ENCODE data around the gene RBM17.
"Not testable (repeated sequence)": the region's sequence is repeated elsewhere in the genome, so short reads cannot be mapped to it uniquely, and the experiment has no call there.

The RBM17 gene

GRCh38 chr10:6082496-6083395 lies 6.1 kb upstream of the RBM17 start:
- DNase-seq = no peak

- no peak for DNase-seq
Observed at GRCh38 chr10:6083523-6084475, 5.0 kb upstream of the RBM17 start.

DNA sequence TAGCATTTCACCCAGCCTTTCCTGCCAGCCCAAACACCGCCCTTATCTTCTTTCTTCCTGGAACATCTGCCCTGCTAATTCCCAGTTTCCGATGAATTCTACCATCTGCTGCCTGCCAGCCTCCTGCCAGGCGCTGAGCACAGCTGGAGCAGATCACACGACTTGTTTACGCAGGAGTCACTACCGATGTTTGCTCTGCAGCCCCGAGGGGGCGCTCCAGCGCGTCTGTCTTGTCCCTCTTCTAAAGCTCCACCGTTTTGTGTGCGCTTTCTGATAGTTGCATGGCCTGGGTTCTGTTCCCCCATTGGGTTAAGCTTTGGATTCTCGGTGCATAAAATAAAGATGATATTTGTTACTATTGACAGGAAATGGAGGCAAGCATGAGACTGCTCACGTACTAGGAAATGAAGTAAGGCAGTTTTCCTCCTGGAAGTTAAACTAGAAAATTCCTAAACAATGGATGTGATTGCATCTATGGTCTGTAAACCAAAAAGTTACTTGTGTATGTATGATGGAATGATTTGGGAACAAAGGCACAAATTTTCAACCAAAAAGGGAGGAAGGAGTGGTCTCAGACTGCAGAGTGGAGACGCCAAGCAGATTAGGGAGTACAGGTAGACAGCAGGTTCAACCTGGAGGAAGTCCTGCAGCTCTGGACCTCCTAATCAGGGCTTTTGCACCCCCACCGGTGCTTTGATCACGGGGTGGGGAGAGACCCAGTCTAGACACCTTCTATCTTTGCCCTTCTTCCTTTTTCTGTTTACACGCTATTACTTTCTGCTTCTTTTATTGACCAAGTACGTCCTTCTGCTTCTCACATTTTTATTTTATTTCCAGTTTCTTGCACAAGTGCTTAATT lies 2.2 kb upstream of the RBM17 start:
- DNase-seq = peak; percentile 90

GRCh38 chr10:6089334-6090219 lies 743 bp downstream of the RBM17 start:
- no peak for DNase-seq

DNA sequence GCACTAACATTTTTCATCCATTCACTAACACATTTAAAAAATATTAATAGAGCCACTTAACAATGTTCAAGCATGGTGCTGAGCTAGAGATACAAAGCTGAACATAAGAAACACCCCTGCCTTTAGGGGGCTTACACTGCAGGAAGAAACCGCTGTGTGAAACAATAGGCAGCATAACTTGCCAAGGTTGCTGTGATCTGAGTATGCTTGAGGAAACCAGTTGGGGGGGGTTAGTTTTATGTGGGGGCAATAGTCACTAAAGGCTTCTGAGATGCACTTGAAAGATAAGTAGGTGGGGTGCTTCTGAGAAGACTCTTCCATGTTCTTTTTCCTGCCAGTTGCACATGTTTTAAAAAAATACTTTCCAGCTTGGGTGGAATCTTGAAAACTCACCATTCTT lies 2.8 kb downstream of the RBM17 start:
- DNase-seq = no peak

DNA sequence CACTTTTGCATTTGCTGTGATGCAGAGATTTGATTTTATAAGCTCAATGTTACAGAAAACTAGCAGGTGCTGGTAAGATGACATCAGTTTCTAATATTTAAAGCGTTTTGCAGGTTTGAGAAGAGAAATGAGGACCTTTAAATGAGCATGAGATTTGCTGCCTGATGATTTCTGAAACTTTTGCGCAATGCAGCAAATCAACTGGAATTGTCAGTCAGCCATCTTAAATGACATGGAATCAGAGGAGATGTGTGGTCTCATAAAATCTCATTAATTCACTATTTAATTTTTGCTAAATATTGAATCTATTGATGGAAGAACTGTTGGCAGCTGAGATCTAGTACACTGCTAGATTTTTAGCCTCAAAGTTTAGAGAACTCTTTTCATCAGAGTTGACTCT lies 3.9 kb downstream of the RBM17 start:
- DNase-seq = no peak

DNA sequence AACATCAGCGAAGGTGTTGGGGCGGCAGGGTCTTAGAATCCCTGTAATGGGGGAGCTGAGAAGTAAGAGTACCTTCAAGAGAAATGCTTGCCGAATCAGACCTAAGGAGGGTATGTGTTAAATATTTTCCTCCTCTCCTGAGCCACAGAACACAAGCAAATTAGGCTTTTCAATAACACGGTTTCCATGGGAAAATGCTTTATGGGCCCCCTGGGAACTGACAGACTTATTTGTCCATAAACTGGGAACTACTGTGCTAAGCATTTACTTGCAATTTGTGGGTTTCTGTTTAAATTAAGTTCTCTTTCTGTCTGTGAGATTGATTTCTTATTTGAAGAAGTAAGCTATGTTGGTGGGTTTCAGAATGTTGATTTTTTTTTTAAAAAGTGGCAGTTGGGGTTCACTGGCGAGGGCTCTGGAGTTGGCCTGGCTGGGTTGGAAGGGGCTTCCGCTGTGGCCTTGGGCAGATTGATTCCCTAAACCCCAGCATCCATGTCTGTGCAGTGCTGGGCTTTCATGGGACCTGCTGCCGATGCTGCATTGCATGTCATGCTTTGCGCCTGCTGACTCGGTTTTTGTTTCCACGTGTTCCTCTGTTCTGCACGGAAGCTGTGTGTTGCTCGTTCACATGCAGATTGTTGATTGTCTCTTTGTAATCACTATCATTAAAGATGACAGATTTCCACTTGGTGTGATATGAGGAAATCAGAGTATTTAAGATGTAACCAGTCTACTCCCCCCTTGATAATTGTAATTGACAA lies 7.2 kb downstream of the RBM17 start:
- DNase-seq = no peak

DNA sequence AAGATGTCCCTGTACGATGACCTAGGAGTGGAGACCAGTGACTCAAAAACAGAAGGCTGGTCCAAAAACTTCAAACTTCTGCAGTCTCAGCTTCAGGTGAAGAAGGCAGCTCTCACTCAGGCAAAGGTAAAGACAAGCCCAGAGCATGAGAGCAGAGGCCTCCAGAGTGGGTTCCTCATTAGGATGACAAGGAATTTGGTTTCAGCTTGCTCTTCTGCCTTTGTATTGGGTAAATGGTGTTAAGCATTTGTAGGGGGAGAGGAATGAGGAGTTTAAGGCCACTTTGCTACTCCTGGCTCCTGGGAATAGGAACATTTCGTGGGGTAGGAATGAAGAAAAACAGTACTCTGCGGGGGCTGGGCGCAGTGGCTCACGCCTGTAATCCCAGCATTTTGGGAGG lies 8.2 kb downstream of the RBM17 start:
- no peak for DNase-seq

GRCh38 chr10:6098156-6098555 lies 9.3 kb downstream of the RBM17 start:
- DNase-seq = no peak

DNA sequence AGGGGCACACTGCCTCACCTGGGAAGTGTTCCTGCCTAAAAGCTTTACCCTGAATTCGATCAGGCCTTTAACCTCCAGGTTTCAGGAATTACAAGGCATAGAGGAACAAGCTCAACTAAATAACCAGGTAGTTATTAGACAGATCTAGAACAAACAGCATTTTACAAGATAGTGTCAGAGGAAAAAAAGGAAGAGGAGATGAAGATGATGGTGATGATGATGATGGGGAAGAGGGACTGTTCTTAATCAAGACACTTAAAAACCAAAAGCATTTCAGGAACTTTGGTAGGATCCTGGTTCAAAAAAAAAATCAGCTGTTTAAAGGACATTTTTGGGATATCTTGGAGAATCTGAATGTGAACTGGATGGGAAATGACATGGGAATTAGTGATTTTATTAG lies 11.5 kb downstream of the RBM17 start:
- no peak for DNase-seq

- no peak for DNase-seq
Observed at GRCh38 chr10:6101181-6101580, 12.3 kb downstream of the RBM17 start.

DNA sequence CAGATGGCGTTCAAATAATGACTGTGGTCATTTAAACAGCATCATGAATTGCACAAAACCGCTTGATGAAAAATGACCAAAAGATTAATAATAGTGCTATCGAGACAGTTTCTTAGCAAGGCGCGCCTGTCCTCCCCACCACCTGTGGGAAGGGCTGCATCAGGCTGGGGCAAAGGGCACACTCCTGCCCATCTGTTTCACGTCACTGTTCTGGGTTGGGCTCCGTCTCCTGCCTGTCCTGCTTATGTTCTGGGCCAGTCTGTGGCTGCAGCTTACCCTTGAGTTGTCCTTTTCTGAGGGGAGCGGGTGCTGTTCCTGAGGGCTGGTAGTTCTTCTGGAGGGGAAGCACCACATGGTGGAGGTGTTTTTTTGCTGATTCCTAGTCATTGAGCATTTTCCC lies 13.3 kb downstream of the RBM17 start:
- no peak for DNase-seq

- DNase-seq = no peak
Observed at GRCh38 chr10:6103591-6103990, 14.8 kb downstream of the RBM17 start.

DNA sequence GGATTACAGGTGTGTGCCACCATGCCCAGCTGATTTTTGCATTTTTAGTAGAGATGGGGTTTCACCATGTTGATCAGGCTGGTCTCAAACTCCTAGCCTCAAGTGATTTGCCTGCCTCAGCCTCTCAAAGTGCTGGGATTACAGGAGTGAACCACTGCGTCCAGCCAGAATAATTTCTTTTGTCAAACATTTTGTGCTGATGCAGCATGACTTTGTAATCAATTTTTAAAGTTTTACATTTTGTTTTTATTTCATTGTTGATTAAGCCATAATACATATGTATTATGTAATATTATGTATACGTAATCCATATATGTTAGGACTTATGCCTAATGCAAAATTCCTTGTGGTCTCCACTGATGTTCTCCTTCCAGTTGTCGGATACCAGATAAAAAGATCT lies 18.8 kb downstream of the RBM17 start:
- DNase-seq = not testable (repeated sequence)

- DNase-seq = no peak
Observed at GRCh38 chr10:6108072-6108471, 19.2 kb downstream of the RBM17 start.

DNA sequence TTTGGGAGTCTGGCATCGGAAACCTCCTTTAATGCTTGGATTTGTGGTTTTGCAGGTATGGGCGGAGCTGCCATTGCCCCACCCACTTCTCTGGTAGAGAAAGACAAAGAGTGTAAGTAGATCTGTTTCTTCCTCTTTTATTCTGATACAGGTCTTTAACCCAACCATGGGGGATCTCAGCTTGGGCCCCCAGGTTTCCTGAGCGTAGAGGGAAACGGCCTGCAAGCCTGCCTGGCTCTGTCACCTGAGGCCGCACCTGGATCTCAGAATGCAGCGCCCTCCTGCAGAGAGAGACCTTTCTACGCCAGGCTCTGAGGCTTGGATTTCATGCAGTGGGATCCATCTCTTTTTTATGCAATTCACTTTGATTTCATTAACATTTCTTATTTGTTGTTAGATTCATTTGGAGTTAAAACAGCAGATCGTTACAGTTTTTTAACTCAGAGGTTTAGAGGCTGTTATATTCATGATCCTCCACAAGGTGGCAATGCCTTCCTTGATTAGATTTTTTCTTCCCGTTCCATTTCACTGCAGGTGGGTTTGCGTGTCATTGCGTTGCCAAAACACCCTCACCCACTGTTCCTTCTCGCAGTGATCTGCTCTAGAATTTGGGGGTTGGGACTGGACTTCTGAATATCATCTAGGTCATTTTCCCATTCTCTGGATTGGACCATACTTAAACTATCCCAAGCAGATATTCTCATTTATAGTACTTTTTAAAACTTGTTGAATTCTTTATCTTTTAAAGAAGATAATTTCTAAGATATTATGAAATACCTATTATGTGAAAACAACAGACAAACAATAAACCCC lies 20.0 kb downstream of the RBM17 start:
- no peak for DNase-seq

GRCh38 chr10:6109444-6109775 lies 20.6 kb downstream of the RBM17 start:
- DNase-seq = no peak

- DNase-seq = no peak
Observed at GRCh38 chr10:6110136-6110535, 21.3 kb downstream of the RBM17 start.

- DNase-seq = no peak
Observed at GRCh38 chr10:6112893-6113292, 24.1 kb downstream of the RBM17 start.

- DNase-seq = no peak
Observed at GRCh38 chr10:6114299-6114698, 25.5 kb downstream of the RBM17 start.
